Measurements from ENCODE around the gene ZNF407. TPM values are rescaled to one million over a fixed set of nuclear protein-coding genes. Genes with fewer than 3 reads are reported as not detected.

Gene ZNF407
- total and polyA plus RNA-seq, 4 donors, result 1.9 to 16.5 (median 6.6) TPM

DNA sequence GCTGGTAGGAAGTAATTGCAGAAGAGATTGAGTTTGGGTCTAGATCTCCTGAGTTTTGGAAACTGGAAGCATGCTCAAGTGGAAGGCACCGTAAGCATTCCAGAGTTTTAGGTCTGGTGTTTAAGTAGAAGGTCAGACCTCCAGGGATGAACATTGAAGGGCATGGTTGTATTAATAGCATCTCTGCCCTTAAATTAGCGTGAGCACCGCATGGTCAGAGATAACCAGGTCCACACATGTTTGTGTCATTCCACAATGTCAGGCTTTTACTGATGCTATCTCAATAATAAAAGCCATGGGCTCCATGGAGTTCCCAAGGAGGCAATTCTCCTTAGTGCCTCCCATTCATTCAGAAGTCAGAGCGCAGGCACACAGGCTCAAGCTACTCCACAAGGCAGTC, 28.3 kb upstream of the ZNF407 start:
- WGBS, result 92% methylated on average over 4 of the region's 4 CpGs
- Histone ChIP-seq H3K9me3 (ENCODE audit: control insufficient read depth in 4 of 4, low read length in 3 of 4) (no peaks in the 10 kb centered on the region), H3K4me1 (ENCODE audit: control insufficient read depth in 4 of 4, insufficient read depth in 4 of 4, low read length in 3 of 4) (peaks cover 1 to 16% (median 7%) of the 10 kb centered on the region in 4 donors), H3K27ac (ENCODE audit: low read depth in 1 of 2, low read length in 2 of 2) (no peak overlapping the region), H3K36me3 (ENCODE audit: control insufficient read depth in 4 of 4, insufficient read depth in 3 of 4, low read depth in 1 of 4, low read length in 3 of 4) (peaks cover 0 to 3% (median 0%) of the 10 kb centered on the region in 4 donors), H3K9ac (ENCODE audit: low read depth in 1 of 2, low read length in 2 of 2) (no peak overlapping the region), H3K4me3 (ENCODE audit: low read depth in 1 of 3, low read length in 3 of 3) (no peak overlapping the region), H3K27me3 (ENCODE audit: control insufficient read depth in 4 of 4, insufficient read depth in 4 of 4, low read length in 3 of 4) (no peaks in the 10 kb centered on the region)
- DNase-seq (ENCODE audit: low spot score), result no peak
- TF ChIP-seq HNF4G (IDR thresholded peaks at IDR 0.05) (no peak), EGR1 (IDR thresholded peaks at IDR 0.05; ENCODE audit: low read depth in 2 of 2) (no peak), NR2F2 (IDR thresholded peaks at IDR 0.05) (no peak), REST (IDR thresholded peaks at IDR 0.05) (no peak), HNF4A (conservative IDR thresholded peaks at IDR 0.05) (no peak), YY1 (IDR thresholded peaks at IDR 0.05) (no peak), RXRA (IDR thresholded peaks at IDR 0.05) (no peak), GABPA (IDR thresholded peaks at IDR 0.05 in 1 of 2, conservative IDR thresholded peaks at IDR 0.05 in 1 of 2) (no peak), FOXA2 (IDR thresholded peaks at IDR 0.05) (no peak), FOXA1 (IDR thresholded peaks at IDR 0.05) (no peak)
- TF ChIP-seq, protein P1, sequence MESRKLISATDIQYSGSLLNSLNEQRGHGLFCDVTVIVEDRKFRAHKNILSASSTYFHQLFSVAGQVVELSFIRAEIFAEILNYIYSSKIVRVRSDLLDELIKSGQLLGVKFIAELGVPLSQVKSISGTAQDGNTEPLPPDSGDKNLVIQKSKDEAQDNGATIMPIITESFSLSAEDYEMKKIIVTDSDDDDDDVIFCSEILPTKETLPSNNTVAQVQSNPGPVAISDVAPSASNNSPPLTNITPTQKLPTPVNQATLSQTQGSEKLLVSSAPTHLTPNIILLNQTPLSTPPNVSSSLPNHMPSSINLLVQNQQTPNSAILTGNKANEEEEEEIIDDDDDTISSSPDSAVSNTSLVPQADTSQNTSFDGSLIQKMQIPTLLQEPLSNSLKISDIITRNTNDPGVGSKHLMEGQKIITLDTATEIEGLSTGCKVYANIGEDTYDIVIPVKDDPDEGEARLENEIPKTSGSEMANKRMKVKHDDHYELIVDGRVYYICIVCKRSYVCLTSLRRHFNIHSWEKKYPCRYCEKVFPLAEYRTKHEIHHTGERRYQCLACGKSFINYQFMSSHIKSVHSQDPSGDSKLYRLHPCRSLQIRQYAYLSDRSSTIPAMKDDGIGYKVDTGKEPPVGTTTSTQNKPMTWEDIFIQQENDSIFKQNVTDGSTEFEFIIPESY (IDR thresholded peaks at IDR 0.05), result no peak
- TF ChIP-seq, protein P2, sequence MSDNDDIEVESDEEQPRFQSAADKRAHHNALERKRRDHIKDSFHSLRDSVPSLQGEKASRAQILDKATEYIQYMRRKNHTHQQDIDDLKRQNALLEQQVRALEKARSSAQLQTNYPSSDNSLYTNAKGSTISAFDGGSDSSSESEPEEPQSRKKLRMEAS (IDR thresholded peaks at IDR 0.05), result no peak

DNA sequence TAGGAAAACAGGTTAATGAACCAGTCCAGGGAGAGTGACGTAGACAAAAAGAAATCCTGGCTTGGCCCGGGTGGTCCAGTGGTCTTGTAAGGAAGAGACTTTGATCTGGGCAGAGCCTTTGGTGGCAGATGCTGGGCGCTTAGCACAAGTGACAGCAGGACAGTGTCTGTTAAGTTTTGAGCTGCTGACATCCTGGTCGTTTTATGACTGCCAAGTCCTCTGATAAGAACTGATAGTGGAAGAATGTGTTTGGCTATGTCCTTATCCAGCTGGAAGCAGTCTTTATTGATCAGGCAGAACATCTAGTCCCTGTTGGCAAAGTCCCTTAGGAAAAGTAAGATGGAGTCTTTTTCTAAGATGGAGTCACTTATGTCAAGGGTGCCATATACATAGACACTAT, 27.4 kb upstream of the ZNF407 start:
- DNase-seq (ENCODE audit: low spot score), result no peak
- WGBS, result 57% methylated on average over 4 of the region's 4 CpGs
- Histone ChIP-seq H3K4me1 (ENCODE audit: control insufficient read depth in 4 of 4, insufficient read depth in 4 of 4, low read length in 3 of 4) (peaks cover 1 to 11% (median 5%) of the 10 kb centered on the region in 4 donors), H3K27me3 (ENCODE audit: control insufficient read depth in 4 of 4, insufficient read depth in 4 of 4, low read length in 3 of 4) (no peaks in the 10 kb centered on the region), H3K36me3 (ENCODE audit: control insufficient read depth in 4 of 4, insufficient read depth in 3 of 4, low read depth in 1 of 4, low read length in 3 of 4) (peaks cover 0 to 3% (median 0%) of the 10 kb centered on the region in 4 donors), H3K4me3 (ENCODE audit: low read depth in 1 of 3, low read length in 3 of 3) (no peak overlapping the region), H3K27ac (ENCODE audit: low read depth in 1 of 2, low read length in 2 of 2) (no peak overlapping the region), H3K9me3 (ENCODE audit: control insufficient read depth in 4 of 4, low read length in 3 of 4) (no peaks in the 10 kb centered on the region), H3K9ac (ENCODE audit: low read depth in 1 of 2, low read length in 2 of 2) (no peak overlapping the region)
- TF ChIP-seq GABPA (IDR thresholded peaks at IDR 0.05 in 1 of 2, conservative IDR thresholded peaks at IDR 0.05 in 1 of 2) (no peak), NR2F2 (IDR thresholded peaks at IDR 0.05) (no peak), RAD21 (IDR thresholded peaks at IDR 0.05) (no peak), YY1 (IDR thresholded peaks at IDR 0.05) (no peak), HNF4A (conservative IDR thresholded peaks at IDR 0.05) (no peak), JUND (IDR thresholded peaks at IDR 0.05) (no peak), RXRA (IDR thresholded peaks at IDR 0.05) (no peak), SP1 (IDR thresholded peaks at IDR 0.05) (no peak), FOXA2 (IDR thresholded peaks at IDR 0.05) (no peak), TAF1 (conservative IDR thresholded peaks at IDR 0.05) (no peak), FOXA1 (IDR thresholded peaks at IDR 0.05) (no peak), HNF4G (IDR thresholded peaks at IDR 0.05) (no peak)
- TF ChIP-seq, protein P3, sequence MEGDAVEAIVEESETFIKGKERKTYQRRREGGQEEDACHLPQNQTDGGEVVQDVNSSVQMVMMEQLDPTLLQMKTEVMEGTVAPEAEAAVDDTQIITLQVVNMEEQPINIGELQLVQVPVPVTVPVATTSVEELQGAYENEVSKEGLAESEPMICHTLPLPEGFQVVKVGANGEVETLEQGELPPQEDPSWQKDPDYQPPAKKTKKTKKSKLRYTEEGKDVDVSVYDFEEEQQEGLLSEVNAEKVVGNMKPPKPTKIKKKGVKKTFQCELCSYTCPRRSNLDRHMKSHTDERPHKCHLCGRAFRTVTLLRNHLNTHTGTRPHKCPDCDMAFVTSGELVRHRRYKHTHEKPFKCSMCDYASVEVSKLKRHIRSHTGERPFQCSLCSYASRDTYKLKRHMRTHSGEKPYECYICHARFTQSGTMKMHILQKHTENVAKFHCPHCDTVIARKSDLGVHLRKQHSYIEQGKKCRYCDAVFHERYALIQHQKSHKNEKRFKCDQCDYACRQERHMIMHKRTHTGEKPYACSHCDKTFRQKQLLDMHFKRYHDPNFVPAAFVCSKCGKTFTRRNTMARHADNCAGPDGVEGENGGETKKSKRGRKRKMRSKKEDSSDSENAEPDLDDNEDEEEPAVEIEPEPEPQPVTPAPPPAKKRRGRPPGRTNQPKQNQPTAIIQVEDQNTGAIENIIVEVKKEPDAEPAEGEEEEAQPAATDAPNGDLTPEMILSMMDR (IDR thresholded peaks at IDR 0.05; ENCODE audit: low read depth, low read length, missing input control), result no peak
- TF ChIP-seq, protein P1 (IDR thresholded peaks at IDR 0.05), result no peak
- TF ChIP-seq, protein P2 (IDR thresholded peaks at IDR 0.05), result no peak
- TF ChIP-seq, protein P4, sequence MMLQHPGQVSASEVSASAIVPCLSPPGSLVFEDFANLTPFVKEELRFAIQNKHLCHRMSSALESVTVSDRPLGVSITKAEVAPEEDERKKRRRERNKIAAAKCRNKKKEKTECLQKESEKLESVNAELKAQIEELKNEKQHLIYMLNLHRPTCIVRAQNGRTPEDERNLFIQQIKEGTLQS (IDR thresholded peaks at IDR 0.05), result no peak
